HG03066 (cell line): ENCODE data around the gene INHA.

ENCODE experiments used
- ATAC-seq: cut with Tn5 transposase; IDR thresholded peaks from one replicate; pipeline ENCODE4 v1.9.1; 2021; ENCODE audit warnings: low read depth; ENCODE audit not compliant: unreplicated experiment

The INHA gene

DNA sequence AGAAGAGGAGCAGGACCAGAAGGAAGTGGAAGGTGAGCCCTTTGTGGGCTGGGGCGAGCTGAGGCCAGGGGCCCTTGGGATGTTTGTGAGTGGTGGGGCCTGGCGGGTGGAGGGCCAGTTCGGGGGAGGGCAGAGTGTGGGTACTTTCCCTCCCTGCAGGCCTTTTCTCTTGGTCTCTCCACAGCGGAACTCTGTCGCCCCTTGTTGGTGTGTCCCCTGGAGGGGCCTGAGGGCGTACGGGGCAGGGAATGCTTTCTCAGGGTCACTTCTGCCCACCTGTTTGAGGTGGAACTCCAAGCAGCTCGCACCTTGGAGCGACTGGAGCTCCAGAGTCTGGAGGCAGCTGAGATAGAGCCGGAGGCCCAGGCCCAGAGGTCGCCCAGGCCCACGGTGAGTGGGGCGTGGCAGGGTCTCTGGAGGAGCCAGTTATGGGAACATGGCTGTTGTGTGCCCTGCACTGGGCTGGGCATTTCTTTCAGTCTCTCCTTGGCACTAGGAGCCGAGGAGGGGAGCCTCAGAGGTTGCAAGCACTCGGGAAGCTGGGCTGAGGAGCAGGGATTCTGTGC lies 36.4 kb downstream of the INHA start:
- ATAC-seq = no peak

DNA sequence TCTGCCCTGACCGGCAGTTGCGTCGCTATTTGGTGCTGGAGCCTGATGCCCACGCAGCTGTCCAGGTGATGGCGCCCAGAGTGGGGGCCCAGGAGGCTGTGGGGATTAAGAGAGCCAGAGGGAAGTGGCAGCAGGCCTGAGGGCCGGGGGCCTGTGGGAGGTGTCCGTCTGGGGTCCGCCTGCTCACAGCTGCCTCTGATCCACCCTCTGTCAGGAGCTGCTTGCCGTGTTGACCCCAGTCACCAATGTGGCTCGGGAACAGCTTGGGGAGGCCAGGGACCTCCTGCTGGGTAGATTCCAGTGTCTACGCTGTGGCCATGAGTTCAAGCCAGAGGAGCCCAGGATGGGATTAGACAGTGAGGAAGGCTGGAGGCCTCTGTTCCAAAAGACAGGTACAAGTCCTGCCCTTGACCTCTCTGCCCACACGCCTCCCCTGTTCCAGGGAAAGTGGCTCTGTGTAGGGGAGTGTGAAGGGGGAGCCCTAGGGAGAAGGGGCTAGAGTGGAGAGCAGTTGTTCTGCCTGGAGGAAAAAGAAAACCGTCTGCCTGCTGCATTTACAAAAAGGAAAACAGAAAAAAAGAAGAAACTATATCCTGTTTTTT lies 37.1 kb downstream of the INHA start:
- ATAC-seq = no peak

DNA sequence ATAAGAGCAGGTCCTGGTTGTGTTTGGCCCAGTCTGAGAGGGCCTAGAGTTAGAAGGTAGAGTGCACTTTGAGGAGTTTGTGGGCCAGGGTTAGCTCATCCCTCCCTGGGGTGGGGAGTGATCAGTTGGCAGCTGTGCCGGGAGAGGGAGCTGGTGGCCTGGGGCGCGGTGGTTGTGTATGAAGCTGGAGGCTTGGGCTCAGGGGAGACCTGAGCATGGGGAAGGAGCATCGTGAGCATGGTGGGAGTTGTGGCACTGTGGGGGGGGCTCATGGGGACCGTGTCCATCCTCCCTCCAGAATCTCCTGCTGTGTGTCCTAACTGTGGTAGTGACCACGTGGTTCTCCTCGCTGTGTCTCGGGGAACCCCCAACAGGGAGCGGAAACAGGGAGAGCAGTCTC lies 39.2 kb downstream of the INHA start:
- no peak for ATAC-seq

DNA sequence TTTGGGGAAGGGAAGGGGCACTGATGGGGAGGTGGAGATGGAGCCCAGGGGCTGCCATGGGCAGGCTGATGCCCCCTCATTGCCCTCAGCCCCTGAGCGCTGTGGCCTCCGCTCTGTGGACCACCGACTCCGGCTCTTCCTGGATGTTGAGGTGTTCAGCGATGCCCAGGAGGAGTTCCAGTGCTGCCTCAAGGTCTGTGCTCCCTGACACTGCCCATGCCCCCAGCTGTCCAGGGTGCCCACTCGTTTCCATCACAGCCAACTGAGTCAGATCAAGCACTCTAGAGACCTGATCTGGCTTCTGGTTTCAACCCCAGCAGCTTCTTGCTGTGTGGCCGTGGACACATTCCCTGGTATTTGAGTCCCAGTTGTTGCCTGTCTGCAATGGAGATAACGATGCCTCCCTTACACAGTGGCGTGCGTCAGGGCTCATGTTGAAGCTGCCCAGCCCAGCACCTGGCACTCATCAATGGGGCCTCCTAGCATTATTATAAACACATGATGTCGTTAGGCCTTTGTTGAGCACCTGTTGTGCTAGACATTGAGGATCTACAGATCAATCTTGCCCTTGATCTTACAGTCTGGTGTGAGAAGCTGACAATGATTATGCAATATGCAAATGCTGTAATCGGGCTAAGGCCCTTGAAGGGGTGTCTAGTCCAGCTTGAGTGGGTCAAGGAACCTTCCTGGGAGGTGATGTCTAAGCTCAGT lies 39.9 kb downstream of the INHA start:
- ATAC-seq = no peak

DNA sequence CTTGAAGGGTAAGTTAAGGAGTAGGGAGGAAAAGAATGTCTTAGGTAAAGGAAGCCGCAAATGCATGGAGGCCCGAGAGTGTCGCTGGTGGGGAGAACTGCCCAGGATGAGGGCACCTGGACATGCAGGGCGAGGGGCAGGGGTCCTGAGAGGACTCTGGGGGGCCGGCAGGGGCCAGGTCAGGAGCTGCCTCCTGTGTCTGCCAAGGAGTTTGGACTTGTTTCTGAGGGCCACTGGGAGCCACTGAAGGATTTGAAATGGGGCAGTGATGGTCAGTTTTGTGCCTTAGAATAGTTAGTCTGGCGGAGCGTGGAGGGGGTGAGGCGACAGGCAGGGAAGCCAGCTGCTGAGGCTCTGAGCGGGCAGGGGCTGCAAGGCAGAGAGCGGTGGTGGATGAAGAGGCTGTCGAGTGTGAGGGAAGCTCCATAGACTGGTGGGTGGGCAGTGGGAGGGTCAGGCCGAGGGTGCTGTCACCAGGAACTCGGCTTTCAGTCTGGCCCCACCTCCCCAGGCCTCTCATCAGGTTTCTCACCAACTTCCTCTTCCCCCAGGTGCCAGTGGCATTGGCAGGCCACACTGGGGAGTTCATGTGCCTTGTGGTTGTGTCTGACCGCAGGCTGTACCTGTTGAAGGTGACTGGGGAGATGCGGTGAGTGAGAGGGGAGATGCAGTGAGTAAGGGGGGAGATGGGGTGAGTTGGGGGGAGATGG lies 40.6 kb downstream of the INHA start:
- no peak for ATAC-seq

DNA sequence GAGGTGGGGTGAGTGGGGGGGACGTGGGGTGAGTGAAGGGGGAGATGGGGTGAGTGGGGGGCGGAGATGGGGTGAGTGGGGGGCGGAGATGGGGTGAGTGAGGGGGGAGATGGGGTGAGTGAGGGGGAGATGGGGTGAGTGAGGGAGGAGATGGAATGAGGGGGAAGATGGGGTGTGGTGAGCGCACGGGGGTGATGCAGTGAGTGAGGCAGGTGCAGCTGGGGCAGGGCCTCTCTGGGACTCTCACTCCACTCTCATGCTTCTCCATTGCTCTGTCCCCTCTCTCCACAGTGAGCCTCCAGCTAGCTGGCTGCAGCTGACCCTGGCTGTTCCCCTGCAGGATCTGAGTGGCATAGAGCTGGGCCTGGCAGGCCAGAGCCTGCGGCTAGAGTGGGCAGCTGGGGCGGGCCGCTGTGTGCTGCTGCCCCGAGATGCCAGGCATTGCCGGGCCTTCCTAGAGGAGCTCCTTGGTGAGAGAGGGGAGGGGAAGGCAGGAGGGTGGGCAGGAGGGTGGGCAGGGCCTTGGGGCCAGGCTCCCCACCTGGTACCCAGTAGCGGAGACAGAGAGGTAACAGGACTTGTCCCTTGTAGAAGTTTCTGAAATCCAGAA lies 41.5 kb downstream of the INHA start:
- ATAC-seq = no peak

DNA sequence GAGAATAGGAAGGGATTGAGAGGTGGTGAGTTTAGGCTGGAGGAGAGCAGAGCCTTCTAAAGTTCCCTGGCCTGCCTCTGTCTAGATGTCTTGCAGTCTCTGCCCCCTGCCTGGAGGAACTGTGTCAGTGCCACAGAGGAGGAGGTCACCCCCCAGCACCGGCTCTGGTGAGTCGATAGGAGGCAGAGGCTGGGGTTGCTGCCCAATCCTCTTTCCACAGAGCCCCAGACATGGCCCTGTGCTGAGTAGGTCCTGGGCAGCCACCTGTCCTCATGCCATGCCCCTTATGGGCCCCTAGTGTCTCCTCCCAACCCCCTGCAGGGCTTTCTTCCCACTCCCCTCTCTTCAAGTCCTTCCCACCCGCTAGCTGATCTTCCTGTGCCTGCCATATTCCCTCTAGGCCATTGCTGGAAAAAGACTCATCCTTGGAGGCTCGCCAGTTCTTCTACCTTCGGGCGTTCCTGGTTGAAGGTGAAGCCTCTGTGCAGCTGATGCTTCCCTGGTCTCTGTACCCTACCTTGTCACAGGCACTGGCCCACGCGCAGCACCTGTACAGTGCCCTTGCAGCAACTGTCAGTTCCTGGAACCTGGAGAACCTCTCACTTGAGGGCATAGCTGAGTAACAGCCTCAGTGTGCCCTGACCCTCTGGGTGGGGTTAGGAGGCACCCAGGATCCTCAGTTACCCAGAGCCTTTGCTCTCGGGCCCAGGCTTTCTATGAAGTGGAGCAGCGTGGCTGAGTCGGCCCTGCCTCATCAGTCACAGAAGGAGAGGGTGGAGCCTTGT lies 42.2 kb downstream of the INHA start:
- no peak for ATAC-seq

DNA sequence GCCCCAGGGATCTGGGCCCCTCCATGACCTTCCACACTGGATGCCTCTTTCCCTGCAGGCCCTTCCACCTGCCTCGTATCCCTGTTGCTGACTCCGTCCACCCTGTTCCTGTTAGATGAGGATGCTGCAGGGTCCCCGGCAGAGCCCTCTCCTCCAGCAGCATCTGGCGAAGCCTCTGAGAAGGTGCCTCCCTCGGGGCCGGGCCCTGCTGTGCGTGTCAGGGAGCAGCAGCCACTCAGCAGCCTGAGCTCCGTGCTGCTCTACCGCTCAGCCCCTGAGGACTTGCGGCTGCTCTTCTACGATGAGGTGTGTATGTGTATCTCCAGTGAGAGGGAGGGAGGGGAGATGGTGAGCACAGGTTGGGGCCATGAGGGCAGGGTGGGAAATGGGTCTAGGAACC lies 42.9 kb downstream of the INHA start:
- no peak for ATAC-seq

DNA sequence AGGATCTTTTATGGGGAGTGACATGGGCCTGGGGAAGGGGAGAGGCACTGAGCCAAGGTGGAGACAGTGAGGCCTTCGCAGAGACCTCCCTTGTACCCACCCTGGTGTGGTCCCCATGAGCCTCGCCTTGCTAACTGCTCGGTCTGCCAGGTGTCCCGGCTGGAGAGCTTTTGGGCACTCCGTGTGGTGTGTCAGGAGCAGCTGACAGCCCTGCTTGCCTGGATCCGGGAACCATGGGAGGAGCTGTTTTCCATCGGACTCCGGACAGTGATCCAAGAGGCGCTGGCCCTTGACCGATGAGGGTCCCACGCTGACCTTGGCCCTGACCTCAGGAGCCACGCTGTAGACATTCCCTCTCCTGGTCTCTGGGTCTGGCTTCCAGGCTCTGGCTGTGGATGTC lies 43.8 kb downstream of the INHA start:
- no peak for ATAC-seq

DNA sequence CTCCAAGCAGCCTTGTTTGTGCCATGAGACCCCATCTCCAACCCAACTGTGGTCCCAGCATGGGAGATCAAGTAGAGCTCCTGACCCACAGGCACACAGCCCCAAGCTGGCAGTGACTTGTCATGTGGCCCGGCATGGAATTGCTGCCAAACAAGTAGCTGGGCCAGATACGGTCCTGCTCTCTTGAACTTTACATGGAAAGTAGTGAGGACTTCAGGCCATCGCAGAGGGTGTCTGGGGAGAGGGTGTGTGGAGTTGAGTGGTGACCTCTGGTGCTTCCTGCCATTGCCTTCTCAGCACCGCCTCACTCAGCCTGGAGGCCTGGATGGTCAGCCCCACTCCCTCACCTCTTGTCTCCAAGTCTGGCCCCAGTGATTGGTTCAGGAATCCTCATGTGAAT lies 44.4 kb downstream of the INHA start:
- ATAC-seq = no peak

DNA sequence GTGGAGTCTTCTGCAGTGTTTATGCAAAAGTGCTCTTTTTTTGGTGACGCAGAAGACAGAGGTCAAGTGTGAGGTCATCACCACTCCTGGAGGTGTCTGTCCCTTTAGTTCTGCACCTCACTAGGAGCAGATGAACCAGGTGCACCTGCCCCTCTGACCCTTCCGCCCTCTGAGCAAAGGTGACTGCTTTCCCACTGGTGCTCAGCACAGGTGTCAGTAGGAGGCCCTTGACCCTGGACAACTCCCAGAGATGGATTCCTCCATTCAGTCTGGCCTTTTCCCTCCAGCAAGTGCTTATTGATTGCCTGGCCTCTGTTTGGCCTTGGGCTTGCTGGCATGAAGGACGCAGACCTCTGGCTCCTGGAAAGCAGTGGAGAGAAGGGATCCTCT lies 46.6 kb downstream of the INHA start:
- no peak for ATAC-seq

DNA sequence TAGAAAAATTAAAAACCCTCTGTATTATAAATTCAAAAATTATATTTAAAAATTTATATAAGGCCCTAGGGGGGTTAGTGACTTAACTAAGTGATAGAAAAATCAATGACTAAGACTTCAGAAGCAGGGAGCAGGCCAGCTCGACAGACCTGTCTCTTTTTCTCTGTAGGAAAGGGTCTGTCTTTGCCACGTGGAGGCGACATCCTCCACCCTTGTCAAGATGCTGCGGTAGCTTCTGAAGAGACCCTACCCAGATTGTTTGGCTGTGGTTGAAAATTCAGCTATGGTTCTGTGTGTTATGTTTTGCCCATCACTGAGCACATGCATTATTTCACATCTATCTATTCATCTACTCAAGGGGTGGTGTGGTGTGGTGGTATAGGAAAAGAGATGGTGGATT lies 47.1 kb downstream of the INHA start:
- no peak for ATAC-seq

DNA sequence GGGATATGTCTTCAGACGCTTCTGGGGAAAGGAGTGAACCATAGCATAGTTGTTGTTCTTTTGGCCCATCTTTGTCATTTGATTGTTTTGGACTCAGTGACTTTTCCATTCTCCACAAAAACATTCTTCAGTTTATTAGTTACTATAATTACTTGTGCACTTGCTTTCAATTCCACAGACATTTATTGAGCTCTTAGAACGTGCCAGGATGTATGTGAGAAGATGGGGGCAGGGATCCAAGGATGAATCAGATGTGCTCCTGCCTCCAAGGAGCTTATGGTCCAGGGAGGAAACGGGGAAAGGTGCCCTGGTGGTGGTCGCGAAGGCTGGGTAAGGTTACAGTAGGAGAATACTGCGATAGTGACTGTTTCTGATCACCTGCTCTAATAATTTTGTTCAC lies 48.4 kb downstream of the INHA start:
- ATAC-seq = no peak

DNA sequence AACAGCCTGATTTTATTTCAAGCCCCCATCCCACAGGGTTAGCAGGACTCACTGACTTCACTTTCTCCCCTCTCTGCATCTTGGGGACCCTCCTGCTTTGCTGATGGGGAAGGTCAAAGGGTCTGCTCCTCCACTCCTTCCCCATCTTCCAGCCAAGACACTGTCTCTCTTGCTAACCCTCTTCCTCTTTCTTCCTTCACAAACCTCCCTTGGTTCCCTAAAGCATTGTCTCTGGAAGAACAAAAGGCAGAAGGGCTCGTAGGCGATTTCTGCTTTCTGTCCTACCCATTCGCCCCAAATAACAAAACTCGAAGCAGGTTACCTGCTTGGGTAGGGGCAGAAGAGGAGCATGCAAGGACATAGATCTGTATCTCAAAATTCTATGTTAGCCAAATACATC lies 49.8 kb downstream of the INHA start:
- no peak for ATAC-seq

DNA sequence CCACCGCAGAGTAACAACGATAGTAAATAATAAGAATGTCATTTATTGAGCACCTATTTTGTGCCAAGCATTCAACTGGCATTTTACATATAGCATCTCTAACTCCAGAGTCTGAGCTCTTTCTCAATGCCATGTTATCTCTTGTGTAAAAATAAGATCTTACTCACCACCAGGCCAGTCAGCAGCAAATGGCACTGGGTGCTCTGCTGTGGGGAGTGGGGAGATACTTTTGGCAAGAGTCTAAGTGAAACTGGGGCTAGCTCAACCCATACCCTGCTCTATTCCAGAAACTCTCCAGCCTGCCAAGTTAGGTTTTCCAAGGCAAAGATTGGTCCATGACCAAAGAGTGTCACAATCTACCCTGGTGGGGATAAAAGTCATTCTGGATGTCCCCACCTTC lies 50.4 kb downstream of the INHA start:
- no peak for ATAC-seq

DNA sequence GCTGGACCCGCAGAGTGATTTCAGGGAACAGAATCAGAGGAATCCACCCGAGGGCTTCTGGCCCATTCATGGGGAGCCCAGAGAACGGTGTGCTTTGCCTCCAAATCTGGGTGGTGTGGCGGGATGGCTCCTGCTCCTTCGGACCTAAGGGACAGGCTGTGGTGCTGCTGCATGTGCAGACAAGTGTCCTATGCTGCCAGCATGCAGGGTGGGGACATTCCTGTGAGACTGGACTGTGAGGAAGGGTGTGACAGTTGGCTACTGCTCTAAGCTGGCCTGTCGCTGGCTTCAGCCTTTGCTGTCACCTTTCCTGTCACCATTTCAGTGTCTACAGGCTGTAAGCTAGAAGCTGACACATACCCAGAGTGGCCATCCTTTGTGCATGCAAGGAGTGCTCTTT lies 52.5 kb downstream of the INHA start:
- no peak for ATAC-seq

DNA sequence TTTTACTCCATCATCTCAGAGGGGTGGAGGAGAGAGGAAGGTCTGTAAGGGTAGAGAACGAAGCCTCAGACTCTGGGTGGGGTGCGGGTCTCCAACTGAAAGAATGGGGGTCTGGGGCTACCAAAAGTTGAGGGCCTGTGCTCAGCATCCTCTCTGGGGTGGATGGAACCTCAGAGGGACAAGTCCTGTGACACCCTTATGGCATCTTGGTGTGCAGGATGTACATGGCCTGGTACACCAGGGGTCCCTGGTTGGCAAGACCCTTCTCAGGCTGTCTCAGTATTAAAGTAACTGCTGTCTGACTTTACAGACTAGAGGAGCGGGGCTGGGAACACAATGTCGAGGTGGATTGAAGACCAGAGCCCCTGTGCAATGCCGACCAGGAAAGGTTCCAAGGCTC lies 53.1 kb downstream of the INHA start:
- no peak for ATAC-seq
